Suprapubic skin (tissue), 3 donors: Measurements from ENCODE around the gene MYO3A.

Experiments
- EP300 ChIP-seq: sonication (generic); formaldehyde crosslinking; IDR thresholded peaks from one replicate; pipeline ENCODE4 v1.6.1; 2017; ENCODE audit warnings: antibody characterized with exemption
- POLR2A ChIP-seq, 2 donors: fragments of 450-650 bp; IDR thresholded peaks; one replicate each; pipeline ENCODE4 v1.6.1; 2017; ENCODE audit warnings: antibody characterized with exemption in 2 of 2, mild to moderate bottlenecking in 2 of 2, moderate library complexity in 2 of 2
- TF ChIP-seq, protein P1 (sequence below), 2 donors: fragments of 200-600 bp in 1 of 2; fragments of 450-650 bp in 1 of 2; sonication (generic) in 1 of 2; IDR thresholded peaks; one replicate each; pipeline ENCODE4 v1.5.1; 2016 to 2019; ENCODE audit warnings: antibody characterized with exemption in 2 of 2, mild to moderate bottlenecking in 1 of 2, moderate library complexity in 1 of 2

GRCh38 chr10:26157734-26158133 lies 223.7 kb downstream of the MYO3A start:
- TF ChIP-seq, protein P1, sequence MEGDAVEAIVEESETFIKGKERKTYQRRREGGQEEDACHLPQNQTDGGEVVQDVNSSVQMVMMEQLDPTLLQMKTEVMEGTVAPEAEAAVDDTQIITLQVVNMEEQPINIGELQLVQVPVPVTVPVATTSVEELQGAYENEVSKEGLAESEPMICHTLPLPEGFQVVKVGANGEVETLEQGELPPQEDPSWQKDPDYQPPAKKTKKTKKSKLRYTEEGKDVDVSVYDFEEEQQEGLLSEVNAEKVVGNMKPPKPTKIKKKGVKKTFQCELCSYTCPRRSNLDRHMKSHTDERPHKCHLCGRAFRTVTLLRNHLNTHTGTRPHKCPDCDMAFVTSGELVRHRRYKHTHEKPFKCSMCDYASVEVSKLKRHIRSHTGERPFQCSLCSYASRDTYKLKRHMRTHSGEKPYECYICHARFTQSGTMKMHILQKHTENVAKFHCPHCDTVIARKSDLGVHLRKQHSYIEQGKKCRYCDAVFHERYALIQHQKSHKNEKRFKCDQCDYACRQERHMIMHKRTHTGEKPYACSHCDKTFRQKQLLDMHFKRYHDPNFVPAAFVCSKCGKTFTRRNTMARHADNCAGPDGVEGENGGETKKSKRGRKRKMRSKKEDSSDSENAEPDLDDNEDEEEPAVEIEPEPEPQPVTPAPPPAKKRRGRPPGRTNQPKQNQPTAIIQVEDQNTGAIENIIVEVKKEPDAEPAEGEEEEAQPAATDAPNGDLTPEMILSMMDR (IDR thresholded peaks at IDR 0.05) = no peak
- TF ChIP-seq POLR2A (IDR thresholded peaks at IDR 0.05) (no peak), EP300 (no peak)
